GM21360 (cell line): ENCODE measurements around the gene CCDC142.
"Not testable (repeated sequence)": the region's sequence is repeated elsewhere in the genome, so short reads cannot be mapped to it uniquely, and the experiment has no call there.

Source experiments
- ATAC-seq: cut with Tn5 transposase; IDR thresholded peaks from one replicate; pipeline ENCODE4 v1.9.1; 2021; ENCODE audit warnings: mild to moderate bottlenecking, moderate library complexity; ENCODE audit not compliant: unreplicated experiment

Gene CCDC142

DNA sequence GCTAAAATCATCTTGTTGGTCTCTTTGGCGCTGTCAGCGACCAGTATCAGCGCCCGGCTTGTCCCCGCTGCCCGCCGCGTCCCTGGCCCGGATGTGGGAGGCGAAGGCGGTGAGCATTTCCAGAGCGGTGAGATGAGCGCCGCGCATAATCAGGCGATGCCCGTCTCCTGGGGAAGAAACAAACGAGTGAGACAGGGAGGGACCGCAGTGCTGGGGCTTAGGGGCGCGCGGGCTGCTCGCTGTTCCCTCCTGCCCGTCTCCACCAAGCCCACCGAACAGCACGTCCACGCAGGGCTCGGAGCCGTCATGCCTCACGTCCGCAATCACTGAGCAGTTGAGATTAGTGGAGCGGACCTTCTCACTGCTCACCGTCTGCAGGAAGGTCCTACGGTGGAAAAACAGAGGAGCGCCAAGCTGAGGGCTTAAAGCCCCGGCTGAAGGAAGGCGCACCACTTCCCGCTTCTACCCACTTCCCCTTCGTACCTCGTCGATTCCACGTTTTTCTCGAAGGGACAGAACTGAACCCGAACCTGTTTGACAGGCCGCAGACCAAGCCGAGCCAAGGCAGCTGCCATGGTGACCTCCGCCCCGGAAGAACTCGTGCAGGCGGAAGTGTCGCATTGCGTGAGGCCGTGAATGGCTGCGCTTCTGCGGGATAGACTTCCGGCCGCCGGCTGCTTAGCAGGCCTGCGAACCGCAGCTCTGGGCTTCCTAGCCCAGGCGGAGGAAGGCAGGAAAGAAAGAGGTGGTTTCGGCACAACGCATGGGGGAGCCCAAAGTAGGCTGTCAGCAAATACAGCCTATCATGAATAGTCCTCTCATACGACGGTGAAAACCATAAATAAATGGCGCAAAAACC lies 10.5 kb downstream of the CCDC142 start, which contains the start of gene MRPL53:
Gene MRPL53 (minus strand): TSS at position 595 of the 859 bp plus-strand sequence. CDS start 20 bp downstream, at position 575.
- ATAC-seq, result peak; percentile 82

DNA sequence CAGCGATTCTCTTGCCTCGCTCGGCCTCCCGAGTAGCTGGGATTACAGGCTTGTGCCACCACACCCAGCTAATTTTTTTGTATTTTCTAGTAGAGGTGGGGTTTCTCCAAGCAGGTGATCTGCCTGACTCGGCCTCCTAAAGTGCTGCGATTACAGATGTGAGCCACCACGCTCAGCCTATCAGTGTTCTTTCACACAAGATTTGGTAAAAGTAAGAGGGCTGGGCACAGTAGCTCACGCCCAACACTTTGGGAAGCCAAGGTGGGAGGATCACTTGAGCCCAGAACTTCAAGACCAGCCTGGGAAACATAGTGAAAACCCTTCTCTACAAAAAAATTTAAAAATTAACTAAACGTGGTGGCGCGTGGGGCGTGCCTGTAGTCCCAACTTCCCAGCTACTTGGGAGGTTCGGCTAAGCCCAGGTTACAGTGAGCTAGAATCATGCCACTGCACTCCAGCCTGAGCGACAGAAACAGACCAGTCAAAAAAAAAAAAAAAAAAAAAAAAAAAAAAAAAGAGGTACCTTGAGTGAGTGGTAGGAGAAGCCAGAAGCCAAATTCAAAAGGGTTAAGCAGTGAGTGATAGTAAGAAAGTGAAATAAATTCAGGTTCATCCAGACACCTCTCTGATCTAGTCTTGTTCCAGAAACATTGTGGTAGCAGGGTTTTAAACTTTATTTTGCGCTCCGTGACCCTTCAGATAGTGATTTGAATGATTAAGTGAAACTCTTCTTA lies 11.3 kb downstream of the CCDC142 start:
- ATAC-seq, result no peak

DNA sequence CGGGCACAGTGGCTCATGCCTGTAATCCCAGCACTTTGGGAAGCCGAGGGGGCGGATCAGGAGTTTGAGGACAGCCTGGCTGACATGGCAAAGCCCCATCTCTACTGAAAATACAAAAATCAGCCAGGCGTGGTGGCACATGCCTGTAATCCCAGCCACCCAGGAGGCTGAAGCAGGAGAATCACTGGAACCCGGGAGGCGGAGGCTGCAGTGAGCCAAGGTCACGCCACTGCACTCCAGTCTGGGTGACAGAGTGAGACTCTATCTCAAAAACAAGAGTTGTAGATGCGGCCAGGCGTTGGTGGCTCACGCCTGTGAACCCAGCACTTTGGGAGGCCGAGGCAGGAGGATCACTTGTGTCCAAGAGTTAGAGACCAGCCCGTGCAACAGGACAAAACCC lies 12.1 kb downstream of the CCDC142 start:
- not testable (repeated sequence) for ATAC-seq

GRCh38 chr2:74464406-74464805 lies 18.4 kb downstream of the CCDC142 start:
- no peak for ATAC-seq

- ATAC-seq, result no peak
These were observed 20.1 kb downstream of the CCDC142 start for GRCh38 chr2:74462786-74463105.

GRCh38 chr2:74462054-74462785 lies 20.6 kb downstream of the CCDC142 start:
- ATAC-seq, result no peak

DNA sequence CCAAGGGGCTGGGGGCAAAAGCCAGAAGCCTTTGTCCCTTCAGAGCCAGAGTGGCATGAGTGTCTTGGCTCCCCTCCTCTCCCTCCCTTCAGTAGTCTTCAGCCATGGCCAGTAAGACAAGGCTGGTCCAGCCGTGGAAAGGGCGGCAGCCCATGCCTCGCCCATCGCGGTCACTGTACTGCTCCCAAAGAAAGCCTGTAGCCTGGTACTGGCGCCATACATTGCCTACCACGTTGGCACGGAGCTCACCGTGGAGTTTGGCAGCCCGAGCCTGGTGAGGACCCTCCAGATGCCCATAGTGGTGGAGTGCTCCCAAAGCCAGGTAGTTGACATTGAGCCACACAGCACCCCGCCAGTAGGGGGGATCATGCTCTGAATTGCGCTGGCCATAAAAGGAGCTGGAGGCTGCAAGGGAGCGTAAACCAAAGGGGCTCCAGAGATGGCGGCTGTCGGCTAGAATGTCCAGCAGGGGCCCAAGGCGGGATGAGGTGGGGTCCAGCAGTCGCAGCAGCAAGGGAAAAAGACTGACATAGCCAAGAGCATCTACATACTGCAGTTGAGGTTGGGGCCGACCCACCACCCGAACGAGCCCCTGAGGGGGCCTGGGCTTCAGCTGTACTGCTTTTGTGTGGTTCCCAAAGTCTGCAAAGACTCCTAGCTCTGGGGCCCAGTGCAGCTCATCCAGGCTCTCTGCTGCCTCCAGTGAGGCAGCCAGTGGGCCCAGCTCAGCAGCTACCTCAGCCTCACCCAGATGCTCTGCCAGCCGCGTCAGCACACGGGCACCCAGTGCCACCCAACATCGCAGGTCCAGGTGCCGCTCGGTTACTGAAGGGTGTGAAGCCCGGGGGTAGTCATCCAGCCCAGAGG lies 21.4 kb downstream of the CCDC142 start:
- ATAC-seq, result no peak

GRCh38 chr2:74460187-74460586 lies 22.6 kb downstream of the CCDC142 start:
- not testable (repeated sequence) for ATAC-seq

DNA sequence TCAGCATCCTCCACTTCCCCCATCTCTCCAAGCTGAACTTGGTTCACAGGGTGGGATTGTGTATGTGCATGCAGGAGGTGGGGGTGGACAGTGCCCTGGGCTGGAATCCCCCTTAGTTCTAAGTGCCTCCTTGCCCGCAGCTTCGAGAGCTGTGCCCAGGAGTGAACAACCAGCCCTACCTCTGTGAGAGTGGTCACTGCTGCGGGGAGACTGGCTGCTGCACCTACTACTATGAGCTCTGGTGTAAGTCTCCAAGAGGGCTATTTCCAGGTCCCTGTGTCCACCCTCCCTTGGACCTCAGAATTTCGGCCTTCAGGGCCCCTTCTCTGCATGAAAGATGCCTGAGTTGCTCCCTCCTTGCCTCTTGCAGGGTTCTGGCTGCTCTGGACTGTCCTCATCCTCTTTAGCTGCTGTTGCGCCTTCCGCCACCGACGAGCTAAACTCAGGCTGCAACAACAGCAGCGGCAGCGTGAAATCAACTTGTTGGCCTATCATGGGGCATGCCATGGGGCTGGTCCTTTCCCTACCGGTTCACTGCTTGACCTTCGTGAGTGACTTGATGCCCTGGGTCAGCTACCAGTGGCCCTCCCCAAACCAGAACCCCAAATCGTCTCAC lies 23.2 kb downstream of the CCDC142 start:
- not testable (repeated sequence) for ATAC-seq

GRCh38 chr2:74458938-74459363 lies 23.8 kb downstream of the CCDC142 start:
- ATAC-seq, result no peak

DNA sequence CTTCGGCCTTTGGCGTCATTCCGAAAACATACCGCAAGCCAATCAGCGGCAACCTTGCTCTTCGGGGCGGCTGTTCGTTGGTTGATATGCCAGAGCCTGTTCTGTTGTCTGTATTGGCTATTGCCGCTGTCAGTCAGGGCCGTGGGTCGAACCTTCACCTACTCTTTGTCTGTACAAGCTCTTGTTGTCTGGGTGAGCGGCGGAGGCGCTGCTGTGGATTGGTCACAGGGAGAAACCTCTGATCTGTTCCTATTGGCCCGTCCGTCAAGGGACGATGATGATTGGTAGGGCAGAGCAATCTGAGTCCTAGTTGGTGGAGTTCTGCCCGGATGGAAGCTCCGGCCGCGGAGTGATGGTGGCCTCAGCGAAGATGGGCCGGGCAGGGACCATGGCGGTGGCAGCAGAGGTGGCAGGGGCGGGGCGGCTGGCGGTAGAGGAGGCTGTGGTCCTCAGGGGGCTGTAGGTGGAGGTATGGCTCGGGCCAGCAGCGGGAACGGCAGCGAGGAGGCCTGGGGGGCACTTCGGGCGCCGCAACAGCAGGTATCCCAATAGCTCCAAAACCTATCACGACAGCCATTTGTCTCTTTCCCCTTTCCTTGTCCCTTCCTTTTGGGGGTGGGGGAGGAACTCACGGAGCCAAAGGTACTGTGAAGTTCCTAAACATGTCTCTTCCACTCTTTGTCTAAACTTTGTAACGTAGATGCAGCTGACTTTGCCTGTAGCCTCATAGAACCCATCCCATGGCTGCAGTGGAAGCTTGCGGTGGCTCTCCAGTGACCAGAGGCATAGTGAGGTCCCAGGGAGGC lies 24.5 kb downstream of the CCDC142 start, which contains the start of gene WBP1:
Gene WBP1 (plus strand): TSS at position 307 of the 806 bp plus-strand sequence. CDS start 165 bp downstream, at position 472.
- peak; percentile 78 for ATAC-seq

- ATAC-seq, result peak; percentile 30
These were observed 25.2 kb downstream of the CCDC142 start for GRCh38 chr2:74457549-74458131.

DNA sequence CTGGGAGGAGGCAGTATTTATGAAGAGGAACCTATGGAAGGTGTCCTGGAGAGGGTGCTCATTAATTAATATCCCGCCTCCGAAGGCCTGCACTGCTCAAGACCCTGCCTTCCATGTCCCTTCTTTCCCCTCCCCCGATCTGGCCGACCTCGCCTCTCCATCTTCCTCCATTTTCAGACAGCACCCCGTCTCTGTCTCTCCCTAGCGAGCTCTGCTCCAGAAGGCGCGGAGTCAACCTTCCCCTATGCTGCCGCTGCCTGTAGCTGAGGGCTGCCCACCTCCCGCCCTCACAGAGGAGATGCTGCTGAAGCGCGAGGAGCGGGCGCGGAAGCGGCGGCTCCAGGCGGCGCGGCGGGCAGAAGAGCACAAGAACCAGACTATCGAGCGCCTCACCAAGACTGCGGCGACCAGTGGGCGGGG lies 25.7 kb downstream of the CCDC142 start:
- ATAC-seq, result no peak

DNA sequence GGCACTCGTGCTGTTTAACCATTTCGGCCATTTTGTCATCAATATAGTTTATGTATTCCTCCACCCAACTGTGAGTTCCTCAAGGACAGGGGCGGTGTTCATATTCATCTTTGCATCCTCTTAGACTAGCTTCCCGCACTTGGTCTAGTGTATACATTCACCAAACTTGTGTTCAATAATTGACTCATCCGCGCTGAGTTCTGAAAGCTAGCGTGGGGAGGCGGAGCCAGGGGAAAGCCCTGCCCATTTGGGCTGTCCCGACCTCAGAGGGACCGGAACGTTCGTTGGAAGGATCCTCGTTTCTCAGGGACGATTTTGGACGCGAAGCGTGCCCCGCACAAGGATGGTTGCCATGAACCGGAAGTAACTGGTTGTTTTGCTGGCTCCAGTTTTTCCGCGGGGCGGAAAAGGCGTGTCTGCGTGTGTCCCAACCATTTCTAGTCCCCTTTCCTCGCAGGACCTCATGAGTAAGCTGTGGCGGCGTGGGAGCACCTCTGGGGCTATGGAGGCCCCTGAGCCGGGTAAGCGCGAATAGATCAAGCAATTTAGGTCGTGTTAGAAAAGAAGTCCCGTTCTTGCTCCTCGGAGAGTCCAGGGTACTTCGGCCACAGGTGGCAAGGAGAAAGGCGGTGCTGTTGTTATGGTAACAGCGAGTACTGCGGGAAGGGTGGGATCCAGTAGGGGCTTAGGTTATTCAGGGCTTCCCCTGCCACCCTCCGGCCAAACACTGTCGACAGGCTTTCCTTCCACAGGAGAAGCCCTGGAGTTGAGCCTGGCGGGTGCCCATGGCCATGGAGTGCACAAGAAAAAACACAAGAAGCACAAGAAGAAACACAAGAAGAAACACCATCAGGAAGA lies 27.9 kb downstream of the CCDC142 start, which contains the start of gene INO80B:
Gene INO80B (plus strand): TSS at position 434 of the 858 bp plus-strand sequence. CDS start 30 bp downstream, at position 464.
- ATAC-seq, result peak; percentile 48

DNA sequence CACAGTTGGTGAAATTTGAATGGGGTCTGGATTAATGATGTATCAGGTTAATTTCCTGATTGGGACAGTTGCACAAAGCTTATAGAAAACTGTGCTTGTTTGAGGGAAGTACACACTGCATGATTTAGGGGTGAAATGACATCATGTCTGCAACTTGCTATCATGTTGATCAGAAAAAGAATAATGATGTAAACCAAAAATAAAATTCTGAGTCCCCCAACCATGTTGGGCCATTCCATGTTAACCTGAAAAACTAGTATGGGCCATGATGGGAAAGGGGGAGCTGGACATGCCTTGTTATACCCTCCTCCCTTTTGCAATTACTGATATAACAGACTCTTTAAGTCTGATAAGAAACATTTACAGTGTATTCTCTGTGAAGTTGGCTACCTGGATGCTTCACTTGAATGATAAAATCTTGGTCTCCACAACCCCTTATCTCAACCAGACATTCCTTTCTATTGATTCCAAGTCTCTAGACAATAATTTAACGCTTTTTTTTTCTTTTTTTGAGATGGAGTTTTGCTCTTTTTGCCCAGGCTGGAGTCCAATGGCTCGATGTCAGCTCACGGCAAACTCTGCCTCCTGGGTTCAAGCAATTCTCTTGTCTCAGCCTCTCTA lies 32.1 kb downstream of the CCDC142 start:
- no peak for ATAC-seq

DNA sequence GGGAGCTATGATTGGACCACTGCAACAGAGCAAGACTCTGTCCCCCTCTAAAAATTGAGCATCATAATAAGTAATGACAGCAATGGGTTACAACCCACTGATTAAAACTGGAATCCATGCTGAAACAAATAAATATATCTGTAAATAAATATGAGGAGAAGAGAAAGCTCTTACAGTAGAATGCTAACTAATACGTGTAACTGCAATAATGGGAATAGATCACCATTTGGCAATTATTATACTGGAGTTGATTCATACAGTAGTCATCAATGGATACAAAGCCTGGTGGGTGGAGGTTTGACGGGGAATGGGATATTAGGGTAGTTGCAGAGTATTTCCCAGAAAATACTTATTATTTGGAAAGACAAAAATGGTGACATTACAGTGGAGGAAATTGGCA lies 34.0 kb downstream of the CCDC142 start:
- no peak for ATAC-seq
